Mucosa of rectum (tissue), 2 donors: ENCODE measurements around the gene AKT3.
"Not testable (repeated sequence)": the region's sequence is repeated elsewhere in the genome, so short reads cannot be mapped to it uniquely, and the experiment has no call there.

Experiments
- H3K27ac ChIP-seq, 2 donors: one replicate each; pipeline ENCODE4 v1.7.0; 2013; ENCODE audit warnings: inconsistent platforms in 2 of 2, low read depth in 2 of 2, low read length in 2 of 2
- H3K27me3 ChIP-seq, 2 donors: one replicate each; pipeline ENCODE4 v1.7.0; 2013; ENCODE audit warnings: low read length in 2 of 2; ENCODE audit not compliant: control insufficient read depth in 2 of 2, insufficient read depth in 2 of 2
- H3K36me3 ChIP-seq, 2 donors: one replicate each; pipeline ENCODE4 v1.7.0; 2013; ENCODE audit warnings: low read length in 2 of 2; ENCODE audit not compliant: control insufficient read depth in 2 of 2, insufficient read depth in 2 of 2
- H3K4me1 ChIP-seq, 2 donors: one replicate each; pipeline ENCODE4 v1.7.0; 2013; ENCODE audit warnings: low read length in 2 of 2, mild to moderate bottlenecking in 1 of 2; ENCODE audit not compliant: control insufficient read depth in 2 of 2, insufficient read depth in 2 of 2
- H3K4me3 ChIP-seq, 2 donors: one replicate each; pipeline ENCODE4 v1.7.0; 2013; ENCODE audit warnings: low read length in 2 of 2
- H3K9ac ChIP-seq, 2 donors: one replicate each; pipeline ENCODE4 v1.7.0; 2013; ENCODE audit warnings: low read length in 2 of 2, low read depth in 1 of 2, mild to moderate bottlenecking in 1 of 2
- H3K9me3 ChIP-seq, 2 donors: one replicate each; pipeline ENCODE4 v1.7.0; 2013; ENCODE audit warnings: low read length in 2 of 2; ENCODE audit not compliant: control insufficient read depth in 2 of 2
- donor health status: healthy.
- donor health status: Normal muscosa, but diverticular disease.

Gene AKT3

GRCh38 chr1:243686159-243686558 is 163.9 kb downstream of the AKT3 start:
- H3K9ac ChIP-seq, result no peak overlapping the region
- no peaks in the 10 kb centered on the region for H3K4me1 ChIP-seq
- H3K36me3 ChIP-seq, result no peaks in the 10 kb centered on the region
- H3K27ac ChIP-seq, result no peak overlapping the region
- no peak overlapping the region for H3K4me3 ChIP-seq
- no peaks in the 10 kb centered on the region for H3K9me3 ChIP-seq
- H3K27me3 ChIP-seq, result no peaks in the 10 kb centered on the region

GRCh38 chr1:243680860-243681259 is 169.2 kb downstream of the AKT3 start:
- no peak overlapping the region for H3K9ac ChIP-seq
- H3K36me3 ChIP-seq, result no peaks in the 10 kb centered on the region
- H3K4me1 ChIP-seq, result no peaks in the 10 kb centered on the region
- H3K9me3 ChIP-seq, result no peaks in the 10 kb centered on the region
- no peak overlapping the region for H3K27ac ChIP-seq
- no peaks in the 10 kb centered on the region for H3K27me3 ChIP-seq
- no peak overlapping the region for H3K4me3 ChIP-seq

- Histone ChIP-seq H3K4me3 (no peak overlapping the region), H3K27me3 (no peaks in the 10 kb centered on the region), H3K27ac (no peak overlapping the region), H3K36me3 (no peaks in the 10 kb centered on the region), H3K9me3 (no peaks in the 10 kb centered on the region), H3K4me1 (no peaks in the 10 kb centered on the region), H3K9ac (no peak overlapping the region)
Observed at GRCh38 chr1:243672539-243673074, 177.4 kb downstream of the AKT3 start.

- no peak overlapping the region for H3K9ac ChIP-seq
- no peak overlapping the region for H3K27ac ChIP-seq
- H3K27me3 ChIP-seq, result no peaks in the 10 kb centered on the region
- no peaks in the 10 kb centered on the region for H3K36me3 ChIP-seq
- H3K9me3 ChIP-seq, result no peaks in the 10 kb centered on the region
- no peaks in the 10 kb centered on the region for H3K4me1 ChIP-seq
- no peak overlapping the region for H3K4me3 ChIP-seq
Observed at GRCh38 chr1:243667591-243667990, 182.5 kb downstream of the AKT3 start.

GRCh38 chr1:243667133-243667532 is 182.9 kb downstream of the AKT3 start:
- Histone ChIP-seq H3K36me3 (no peaks in the 10 kb centered on the region), H3K9ac (no peak overlapping the region), H3K9me3 (no peaks in the 10 kb centered on the region), H3K4me1 (no peaks in the 10 kb centered on the region), H3K4me3 (no peak overlapping the region), H3K27me3 (no peaks in the 10 kb centered on the region), H3K27ac (no peak overlapping the region)

- H3K27me3 ChIP-seq, result no peaks in the 10 kb centered on the region
- H3K27ac ChIP-seq, result no peak overlapping the region
- no peaks in the 10 kb centered on the region for H3K36me3 ChIP-seq
- no peaks in the 10 kb centered on the region for H3K9me3 ChIP-seq
- no peak overlapping the region for H3K4me3 ChIP-seq
- H3K9ac ChIP-seq, result no peak overlapping the region
- H3K4me1 ChIP-seq, result no peaks in the 10 kb centered on the region
Observed at GRCh38 chr1:243663651-243664050, 186.4 kb downstream of the AKT3 start.

- not testable (repeated sequence) for H3K27ac ChIP-seq, H3K27me3 ChIP-seq, H3K4me3 ChIP-seq, H3K4me1 ChIP-seq, H3K36me3 ChIP-seq, H3K9me3 ChIP-seq, H3K9ac ChIP-seq
Observed at GRCh38 chr1:243662169-243662568, 187.9 kb downstream of the AKT3 start.

GRCh38 chr1:243658594-243659105 is 191.4 kb downstream of the AKT3 start:
- no peaks in the 10 kb centered on the region for H3K27me3 ChIP-seq
- H3K27ac ChIP-seq, result no peak overlapping the region

GRCh38 chr1:243657793-243658192 is 192.2 kb downstream of the AKT3 start:
- H3K4me1 ChIP-seq, result no peaks in the 10 kb centered on the region
- H3K9ac ChIP-seq, result no peak overlapping the region
- no peaks in the 10 kb centered on the region for H3K9me3 ChIP-seq
- H3K4me3 ChIP-seq, result no peak overlapping the region
- no peaks in the 10 kb centered on the region for H3K36me3 ChIP-seq
- H3K27me3 ChIP-seq, result no peaks in the 10 kb centered on the region
- no peak overlapping the region for H3K27ac ChIP-seq

More at GRCh38 chr1:243658594-243659105, 191.4 kb downstream of the AKT3 start:
- H3K9me3 ChIP-seq, result no peaks in the 10 kb centered on the region
- H3K4me1 ChIP-seq, result no peaks in the 10 kb centered on the region
- no peak overlapping the region for H3K9ac ChIP-seq
- H3K36me3 ChIP-seq, result no peaks in the 10 kb centered on the region
- H3K4me3 ChIP-seq, result no peak overlapping the region

GRCh38 chr1:243649530-243649929 is 200.5 kb downstream of the AKT3 start:
- not testable (repeated sequence) for H3K36me3 ChIP-seq, H3K9me3 ChIP-seq, H3K4me3 ChIP-seq, H3K27me3 ChIP-seq, H3K27ac ChIP-seq, H3K4me1 ChIP-seq, H3K9ac ChIP-seq

- Histone ChIP-seq H3K36me3 (no peaks in the 10 kb centered on the region), H3K4me3 (no peak overlapping the region), H3K27ac (no peak overlapping the region), H3K9ac (no peak overlapping the region), H3K4me1 (no peaks in the 10 kb centered on the region), H3K9me3 (peaks cover 0 to 2% of the 10 kb centered on the region in 2 donors), H3K27me3 (no peaks in the 10 kb centered on the region)
Observed at GRCh38 chr1:243646841-243647240, 203.2 kb downstream of the AKT3 start.
